HEK293 (cell line): ENCODE data around the gene ACADVL.

Experiments
- CTCF ChIA-PET: fragments of 350-600 bp; formaldehyde crosslinking; extraction: SDS; loops from one replicate; lab custom pipeline; 2021; ENCODE audit warnings: antibody characterized with exemption; lab: Yijun Ruan, JAX
- POLR2A ChIA-PET: fragments of 300-600 bp; formaldehyde crosslinking; extraction: SDS; loops from one replicate; lab custom pipeline; 2020; ENCODE audit warnings: antibody characterized with exemption, inconsistent platforms; lab: Yijun Ruan, JAX
- H3K27ac ChIP-seq: fragments of 200-500 bp; sonication (Bioruptor generic); 2 replicates; pipeline ENCODE4 v1.5.1; 2014; ENCODE audit warnings: low read depth, low read length, control low read depth, inconsistent platforms; ENCODE audit errors: extremely low read depth
- H3K36me3 ChIP-seq, 2 experiments: fragments of 200-500 bp in 1 of 2; sonication (Bioruptor generic) in 1 of 2; 1 replicate in 1 of 2; 2 replicates in 1 of 2; pipeline ENCODE4 v1.5.1; 2014 to 2017; ENCODE audit warnings: inconsistent platforms in 2 of 2, low read length in 2 of 2; ENCODE audit not compliant: control insufficient read depth in 2 of 2, insufficient read depth in 1 of 2
- H3K4me1 ChIP-seq: fragments of 200-500 bp; sonication (Bioruptor generic); 2 replicates; pipeline ENCODE4 v1.5.1; 2014; ENCODE audit warnings: mild to moderate bottlenecking, low read length, inconsistent platforms; ENCODE audit not compliant: control insufficient read depth, insufficient read depth
- H3K4me3 ChIP-seq: 2 replicates; pipeline ENCODE4 v1.5.1; 2011; ENCODE audit warnings: low read depth, mild to moderate bottlenecking, control low read depth, low read length, moderate library complexity
- H3K9me3 ChIP-seq: fragments of 200-500 bp; sonication (Bioruptor generic); 2 replicates; pipeline ENCODE4 v1.5.1; 2014; ENCODE audit warnings: low read depth, low read length, inconsistent platforms; ENCODE audit not compliant: control insufficient read depth, insufficient read depth
- HOXA7 ChIP-seq: sonication (generic); formaldehyde crosslinking; IDR thresholded peaks from 2 replicates; pipeline ENCODE4 v1.8.1; 2022; ENCODE audit warnings: missing genetic modification reagents, borderline replicate concordance
- MEIS1 ChIP-seq: sonication (generic); formaldehyde crosslinking; IDR thresholded peaks from 2 replicates; pipeline ENCODE4 v1.8.1; 2022; ENCODE audit warnings: missing genetic modification reagents, mild to moderate bottlenecking, borderline replicate concordance
- PRDM2 ChIP-seq: fragments of 450-650 bp; formaldehyde crosslinking; IDR thresholded peaks from 2 replicates; pipeline ENCODE4 v1.5.1; 2016; ENCODE audit warnings: missing biosample characterization, missing genetic modification characterization, borderline replicate concordance
- SCRT2 ChIP-seq: fragments of 450-650 bp; formaldehyde crosslinking; IDR thresholded peaks from 2 replicates; pipeline ENCODE4 v1.5.1; 2016; ENCODE audit warnings: missing biosample characterization, missing genetic modification characterization
- ZFP37 ChIP-seq: fragments of 450-650 bp; formaldehyde crosslinking; IDR thresholded peaks from 2 replicates; pipeline ENCODE4 v1.5.1; 2016; ENCODE audit warnings: missing biosample characterization, missing genetic modification characterization
- ZFP41 ChIP-seq: fragments of 450-650 bp; formaldehyde crosslinking; IDR thresholded peaks from 2 replicates; pipeline ENCODE4 v1.5.1; 2016; ENCODE audit warnings: missing biosample characterization, missing genetic modification characterization, borderline replicate concordance
- ZIC2 ChIP-seq: fragments of 450-650 bp; formaldehyde crosslinking; IDR thresholded peaks from 2 replicates; pipeline ENCODE4 v1.5.1; 2016; ENCODE audit warnings: missing biosample characterization, missing genetic modification characterization
- ZNF114 ChIP-seq: fragments of 450-650 bp; formaldehyde crosslinking; IDR thresholded peaks from 2 replicates; pipeline ENCODE4 v1.5.0; 2017; ENCODE audit warnings: missing biosample characterization, missing genetic modification characterization
- ZNF140 ChIP-seq: fragments of 450-650 bp; formaldehyde crosslinking; IDR thresholded peaks from 2 replicates; pipeline ENCODE4 v1.5.1; 2016; ENCODE audit warnings: missing biosample characterization, missing genetic modification characterization
- ZNF280D ChIP-seq: fragments of 450-650 bp; formaldehyde crosslinking; IDR thresholded peaks from 2 replicates; pipeline ENCODE4 v1.5.1; 2016; ENCODE audit warnings: missing biosample characterization, missing genetic modification characterization
- ZNF302 ChIP-seq: fragments of 450-650 bp; formaldehyde crosslinking; IDR thresholded peaks from 2 replicates; pipeline ENCODE4 v1.5.1; 2016; ENCODE audit warnings: missing biosample characterization, missing genetic modification characterization, low read depth
- ZNF341 ChIP-seq: fragments of 450-650 bp; formaldehyde crosslinking; IDR thresholded peaks from 2 replicates; pipeline ENCODE4; 2016; ENCODE audit warnings: low read depth, missing biosample characterization, missing genetic modification characterization
- ZNF391 ChIP-seq: fragments of 450-650 bp; formaldehyde crosslinking; IDR thresholded peaks from 2 replicates; pipeline ENCODE4 v1.5.1; 2016; ENCODE audit warnings: low read depth, missing biosample characterization, missing genetic modification characterization, borderline replicate concordance
- ZNF394 ChIP-seq: fragments of 450-650 bp; formaldehyde crosslinking; IDR thresholded peaks from 2 replicates; pipeline ENCODE4 v1.5.1; 2016; ENCODE audit warnings: missing biosample characterization, missing genetic modification characterization, mild to moderate bottlenecking, moderate library complexity, borderline replicate concordance
- ZNF580 ChIP-seq: fragments of 450-650 bp; formaldehyde crosslinking; IDR thresholded peaks from 2 replicates; pipeline ENCODE4 v1.5.1; 2016; ENCODE audit warnings: missing biosample characterization, missing genetic modification characterization
- ZNF677 ChIP-seq: fragments of 450-650 bp; IDR thresholded peaks from 2 replicates; pipeline ENCODE4 v1.5.0; 2018; ENCODE audit warnings: missing biosample characterization, mild to moderate bottlenecking, missing genetic modification characterization, moderate library complexity
- ZNF785 ChIP-seq: fragments of 450-650 bp; formaldehyde crosslinking; IDR thresholded peaks from 2 replicates; pipeline ENCODE4 v1.5.1; 2016; ENCODE audit warnings: missing biosample characterization, missing genetic modification characterization
- ZNF792 ChIP-seq: fragments of 450-650 bp; formaldehyde crosslinking; IDR thresholded peaks from 2 replicates; pipeline ENCODE4 v1.5.1; 2016; ENCODE audit warnings: missing biosample characterization, missing genetic modification characterization
- ZSCAN16 ChIP-seq: fragments of 450-650 bp; formaldehyde crosslinking; IDR thresholded peaks from 2 replicates; pipeline ENCODE4 v1.5.1; 2016; ENCODE audit warnings: missing biosample characterization, missing genetic modification characterization
- ZXDB ChIP-seq: fragments of 450-650 bp; formaldehyde crosslinking; IDR thresholded peaks from 2 replicates; pipeline ENCODE4 v1.5.1; 2016; ENCODE audit warnings: missing biosample characterization, missing genetic modification characterization
- TF ChIP-seq, protein P1 (sequence below): sonication (generic); formaldehyde crosslinking; IDR thresholded peaks from 2 replicates; pipeline ENCODE4 v1.8.1; 2022; ENCODE audit warnings: mild to moderate bottlenecking, moderate library complexity, missing genetic modification reagents

Gene ACADVL

GRCh38 chr17:7222972-7223292 is 3.2 kb downstream of the ACADVL start:
- Histone ChIP-seq H3K4me1 (no peaks in the 10 kb centered on the region), H3K9me3 (no peaks in the 10 kb centered on the region), H3K36me3 (peaks cover 20 to 70% of the 10 kb centered on the region in 2 experiments; a peak in 2 of 3 replicates), H3K27ac (0 out of 2 replicates have a peak overlapping the region, but pooled peaks have one; percentile 49), H3K4me3 (no peak overlapping the region)
- ChIA-PET POLR2A (interaction anchor here (1.0 to 9.8 kb wide), 5 partner anchors 9 to 106 kb away, joined by 3 to 284 read pairs (median 10); partner anchors contain the start of genes DVL2, GABARAP, GPS2 and NEURL4), CTCF (interaction anchor here (1.3 kb wide), 1 partner anchor 9 kb away, joined by 7 read pairs; no protein-coding TSS in a partner anchor)
- TF ChIP-seq ZIC2 (tag by site-specific recombination) = no peak
- no peak for TF ChIP-seq PRDM2 (tag by site-specific recombination)
- TF ChIP-seq ZNF394 (tag by site-specific recombination) = peak; percentile 81; the same call in 1 of the 2 replicates
- no peak for TF ChIP-seq SCRT2
- TF ChIP-seq HOXA7 (CRISPR knock-in tag) = no peak

- ChIA-PET CTCF (interaction anchor here (1.3 kb wide), 1 partner anchor 9 kb away, joined by 7 read pairs; no protein-coding TSS in a partner anchor), POLR2A (interaction anchor here (1.0 to 9.8 kb wide), 4 partner anchors 9 to 106 kb away, joined by 3 to 284 read pairs (median 6); partner anchors contain the start of genes DVL2, GABARAP, NEURL4 and PHF23)
- Histone ChIP-seq H3K4me3 (no peak overlapping the region), H3K4me1 (no peaks in the 10 kb centered on the region), H3K9me3 (no peaks in the 10 kb centered on the region), H3K36me3 (peaks cover 22 to 74% of the 10 kb centered on the region in 2 experiments), H3K27ac (no peak overlapping the region)
- TF ChIP-seq ZFP41 (no peak), ZNF280D (tag by site-specific recombination) (no peak), ZNF302 (tag by site-specific recombination) (no peak), ZFP37 (no peak), ZSCAN16 (tag by site-specific recombination) (no peak), ZXDB (no peak), ZNF580 (tag by site-specific recombination) (no peak), ZNF792 (tag by site-specific recombination) (no peak), MEIS1 (CRISPR knock-in tag) (no peak), ZNF677 (no peak), ZNF140 (tag by site-specific recombination) (no peak), ZNF114 (no peak), ZNF391 (tag by site-specific recombination) (no peak), ZNF785 (tag by site-specific recombination) (no peak), ZNF341 (no peak)
- TF ChIP-seq, protein P1, sequence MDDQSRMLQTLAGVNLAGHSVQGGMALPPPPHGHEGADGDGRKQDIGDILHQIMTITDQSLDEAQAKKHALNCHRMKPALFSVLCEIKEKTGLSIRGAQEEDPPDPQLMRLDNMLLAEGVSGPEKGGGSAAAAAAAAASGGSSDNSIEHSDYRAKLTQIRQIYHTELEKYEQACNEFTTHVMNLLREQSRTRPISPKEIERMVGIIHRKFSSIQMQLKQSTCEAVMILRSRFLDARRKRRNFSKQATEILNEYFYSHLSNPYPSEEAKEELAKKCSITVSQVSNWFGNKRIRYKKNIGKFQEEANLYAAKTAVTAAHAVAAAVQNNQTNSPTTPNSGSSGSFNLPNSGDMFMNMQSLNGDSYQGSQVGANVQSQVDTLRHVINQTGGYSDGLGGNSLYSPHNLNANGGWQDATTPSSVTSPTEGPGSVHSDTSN (CRISPR knock-in tag) = no peak
These were observed 3.6 kb downstream of the ACADVL start for GRCh38 chr17:7223375-7223774.
